Keratinocyte (primary cell): ENCODE data around the gene GDF11. TPM values are rescaled to one million over a fixed set of nuclear protein-coding genes. Genes with fewer than 3 reads are reported as not detected.
A peak's percentile ranks its signal among the peaks of the same experiment; 100 is the strongest.

Source experiments
- DNase-seq: peaks from one replicate; pipeline ENCODE4 v3.0.0-alpha.2; 2011; ENCODE audit warnings: low read depth, missing footprints, low spot score
- FAIRE-seq: peaks from 2 replicates; lab custom pipeline; 2011; peaks lifted over from hg19 to GRCh38; lab: Jason Lieb, UNC
- H2AFZ ChIP-seq: 2 replicates; pipeline ENCODE4 v1.6.0; 2012; ENCODE audit warnings: low read length, control low read depth, inconsistent platforms; ENCODE audit not compliant: control insufficient read depth
- H3K27ac ChIP-seq: 2 replicates; pipeline ENCODE4 v1.5.1; 2011; ENCODE audit warnings: low read length; ENCODE audit not compliant: control insufficient read depth, insufficient read depth
- H3K27me3 ChIP-seq: 3 replicates; pipeline ENCODE4 v1.6.0; 2011; ENCODE audit warnings: low read length; ENCODE audit not compliant: control insufficient read depth, insufficient read depth; ENCODE audit errors: extremely low read depth
- H3K36me3 ChIP-seq, 2 experiments: 2 replicates in 1 of 2; 3 replicates in 1 of 2; pipeline ENCODE4 v1.5.1; 2011; ENCODE audit warnings: low read length in 2 of 2, mild to moderate bottlenecking in 1 of 2; ENCODE audit not compliant: control insufficient read depth in 2 of 2, insufficient read depth in 2 of 2; ENCODE audit errors: extremely low read depth in 1 of 2
- H3K4me1 ChIP-seq: 3 replicates; pipeline ENCODE4 v1.5.1; 2011; ENCODE audit warnings: low read length; ENCODE audit not compliant: control insufficient read depth, insufficient read depth; ENCODE audit errors: extremely low read depth
- H3K4me2 ChIP-seq: 3 replicates; pipeline ENCODE4 v1.6.0; 2011; ENCODE audit warnings: low read depth, low read length; ENCODE audit not compliant: control insufficient read depth, insufficient read depth; ENCODE audit errors: extremely low read depth
- H3K4me3 ChIP-seq, 3 experiments: fragments of 200-600 bp in 1 of 3; sonication (generic) in 1 of 3; 2 replicates in 2 of 3; 3 replicates in 1 of 3; pipeline ENCODE4 v1.5.1; 2011 to 2016; ENCODE audit warnings: low read length in 3 of 3, mild to moderate bottlenecking in 3 of 3, control low read depth in 2 of 3, inconsistent platforms in 1 of 3, low read depth in 1 of 3, mixed read lengths in 1 of 3, mixed run types in 1 of 3, moderate library complexity in 1 of 3; ENCODE audit not compliant: control insufficient read depth in 2 of 3, insufficient read depth in 2 of 3; ENCODE audit errors: extremely low read depth in 1 of 3
- H3K79me2 ChIP-seq: 2 replicates; pipeline ENCODE4 v1.6.0; 2012; ENCODE audit warnings: low read length; ENCODE audit not compliant: control insufficient read depth, insufficient read depth
- H3K9ac ChIP-seq: 3 replicates; pipeline ENCODE4 v1.6.0; 2011; ENCODE audit warnings: low read length; ENCODE audit not compliant: control insufficient read depth, insufficient read depth; ENCODE audit errors: extremely low read depth
- H3K9me1 ChIP-seq: 3 replicates; pipeline ENCODE4 v1.6.0; 2011; ENCODE audit warnings: low read length; ENCODE audit not compliant: control insufficient read depth, insufficient read depth; ENCODE audit errors: extremely low read depth
- H3K9me3 ChIP-seq: 2 replicates; pipeline ENCODE4 v1.5.1; 2012; ENCODE audit warnings: low read depth, low read length; ENCODE audit not compliant: control insufficient read depth
- H4K20me1 ChIP-seq: 3 replicates; pipeline ENCODE4 v1.6.0; 2011; ENCODE audit warnings: low read length; ENCODE audit not compliant: control insufficient read depth, insufficient read depth; ENCODE audit errors: extremely low read depth
- CTCF ChIP-seq, 3 experiments: IDR thresholded peaks in 1 of 3; conservative IDR thresholded peaks in 1 of 3; optimal IDR thresholded peaks in 1 of 3; 2 replicates in 2 of 3; 3 replicates in 1 of 3; pipeline versions ENCODE3 to v1.5.1; 2011; ENCODE audit warnings: low read length in 3 of 3, mild to moderate bottlenecking in 3 of 3, moderate library complexity in 2 of 3, control low read depth in 1 of 3, inconsistent platforms in 1 of 3; ENCODE audit not compliant: insufficient read depth in 2 of 3; ENCODE audit errors: extremely low read depth in 1 of 3
- EZH2 ChIP-seq: IDR thresholded peaks from one replicate; pipeline ENCODE4 v1.6.1; 2012; ENCODE audit warnings: inconsistent platforms, mild to moderate bottlenecking, low read length, moderate library complexity
- dilution Hi-C: fragments of 300-500 bp; cut with MboI; formaldehyde crosslinking; loops from one replicate; pipeline ENCODE4 v1.7.0; 2020; ENCODE audit warnings: low sequenced_read_pairs; ENCODE audit not compliant: extremely low pct_ligation_motif_present
- polyA plus RNA-seq, 5 experiments: library from polyadenylated mRNA; depleted of rRNA in 3 of 5; stranded (reverse) in 3 of 5; stranded (forward) in 1 of 5; unstranded in 1 of 5; fragments of >200 nt; gene quantifications; 1 replicate in 1 of 5; 2 replicates in 3 of 5; 3 replicates in 1 of 5; pipeline versions ENCODE4 v1.2.1 to v1.2.3, GENCODE V29; 2011 to 2012; ENCODE audit warnings: missing spikeins in 2 of 5, low read depth in 1 of 5, low replicate concordance in 1 of 5

Gene GDF11
- polyA plus RNA-seq, 1 donor (not counting 4 experiments of a cell fraction or from before 2014, with no cell fraction given): 2.7 TPM

- Histone ChIP-seq H4K20me1 (no peaks in the 10 kb centered on the region), H3K9ac (no peak overlapping the region), H3K4me1 (peaks cover 8% of the 10 kb centered on the region), H3K36me3 (peaks cover 0 to 1% of the 10 kb centered on the region in 2 experiments), H3K9me3 (no peaks in the 10 kb centered on the region), H3K27ac (no peak overlapping the region), H3K4me2 (peak overlapping the region; percentile 89), H3K9me1 (no peaks in the 10 kb centered on the region), H2AFZ (peak overlapping the region; percentile 85), H3K27me3 (no peaks in the 10 kb centered on the region), H3K4me3 (peak overlapping the region; percentile 57 to 74 (median 72)), H3K79me2 (no peaks in the 10 kb centered on the region)
- DNase-seq (no peak), FAIRE-seq (no peak)
- TF ChIP-seq EZH2 (no peak), CTCF (optimal IDR thresholded peaks at IDR 0.05 in 1 of 3, IDR thresholded peaks at IDR 0.05 in 1 of 3, conservative IDR thresholded peaks at IDR 0.05 in 1 of 3; ENCODE audit: extremely low read depth in 1 of 3, insufficient read depth in 2 of 3, low read length in 3 of 3) (peak in 2 of 3 experiments; percentile 20 to 37)
- dilution Hi-C loops: no loop called here
Observed at GRCh38 chr12:55743406-55744339, 751 bp downstream of the GDF11 start.

DNA sequence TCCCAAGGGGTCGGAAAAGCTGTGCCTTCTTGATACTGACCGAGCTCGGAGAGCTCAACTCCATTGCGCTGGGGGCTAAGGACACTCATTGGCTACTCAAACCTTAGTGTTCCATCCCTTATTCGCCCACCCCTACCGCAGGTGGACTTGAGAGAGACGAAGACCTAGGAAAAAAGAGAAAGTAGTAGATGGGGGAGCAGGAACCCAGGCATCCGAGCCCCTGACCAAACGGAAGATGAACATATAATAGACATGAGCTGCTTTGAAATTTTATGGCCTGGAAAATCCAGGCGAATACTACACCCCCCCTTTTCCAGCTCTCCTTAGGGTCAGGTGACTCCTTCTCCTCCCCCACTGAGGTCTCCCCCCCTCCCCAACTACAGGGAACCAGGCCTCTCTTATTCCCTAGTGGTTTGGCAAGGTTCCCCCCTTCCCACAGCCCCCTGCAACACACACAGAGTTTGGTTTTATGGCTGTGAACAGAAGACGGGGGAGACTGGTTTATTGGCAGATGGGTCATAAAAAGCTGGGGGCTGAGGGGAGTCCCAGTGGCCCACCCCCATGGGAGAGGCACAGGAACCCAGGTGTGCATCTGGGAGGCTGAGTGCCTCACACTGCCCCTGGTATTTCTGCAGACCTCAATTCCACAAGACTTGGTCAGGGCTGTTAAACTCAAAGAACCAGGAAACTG lies 1.6 kb downstream of the GDF11 start:
- Histone ChIP-seq H3K27ac (no peak overlapping the region), H3K4me1 (peaks cover 8% of the 10 kb centered on the region), H4K20me1 (no peaks in the 10 kb centered on the region), H3K4me2 (peak overlapping the region; percentile 89), H3K9ac (no peak overlapping the region), H3K4me3 (peak overlapping the region; percentile 57 to 74 (median 72)), H3K9me3 (no peaks in the 10 kb centered on the region), H2AFZ (no peak overlapping the region), H3K79me2 (no peaks in the 10 kb centered on the region), H3K36me3 (peaks cover 0 to 1% of the 10 kb centered on the region in 2 experiments), H3K9me1 (no peaks in the 10 kb centered on the region), H3K27me3 (no peaks in the 10 kb centered on the region)
- no peak for DNase-seq
- TF ChIP-seq EZH2: no peak
- TF ChIP-seq CTCF (optimal IDR thresholded peaks at IDR 0.05 in 1 of 3, IDR thresholded peaks at IDR 0.05 in 1 of 3, conservative IDR thresholded peaks at IDR 0.05 in 1 of 3; ENCODE audit: extremely low read depth in 1 of 3, insufficient read depth in 2 of 3, low read length in 3 of 3): no peak
- peak; percentile 9 for FAIRE-seq
- dilution Hi-C loops: no loop called here
